MM.1S (cell line): ENCODE measurements around the gene ECE1.

Experiments
- EZH2 ChIP-seq: fragments of 300-600 bp; sonication (generic); optimal IDR thresholded peaks from 2 replicates; pipeline ENCODE3; 2017; ENCODE audit warnings: low read depth, mild to moderate bottlenecking, antibody characterized with exemption, low read length, mixed read lengths
- TF ChIP-seq, protein P1 (sequence below): fragments of 300-600 bp; sonication (generic); IDR thresholded peaks from 2 replicates; pipeline ENCODE4 v1.5.1; 2016; ENCODE audit warnings: antibody characterized with exemption, low read length, mixed read lengths

DNA sequence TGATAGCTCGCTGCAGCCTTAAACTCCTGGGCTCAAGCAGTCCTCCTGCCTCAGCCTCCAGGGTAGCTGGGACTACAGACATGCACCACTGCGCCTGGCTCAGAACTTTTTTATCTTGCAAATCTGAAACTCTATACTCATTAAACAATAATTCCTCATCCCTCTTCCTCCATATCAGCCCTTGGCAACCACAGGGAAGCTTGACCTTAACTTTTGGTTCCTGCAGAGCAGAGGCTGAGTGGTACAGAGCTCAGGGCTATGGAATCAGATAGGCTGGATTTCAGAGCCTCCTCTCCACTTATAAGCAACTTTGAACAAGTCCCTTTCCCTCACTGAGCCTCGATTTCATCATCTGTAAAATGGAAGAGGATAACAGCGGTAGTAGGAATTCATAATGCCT lies 47.4 kb downstream of the ECE1 start:
- TF ChIP-seq, protein P1, sequence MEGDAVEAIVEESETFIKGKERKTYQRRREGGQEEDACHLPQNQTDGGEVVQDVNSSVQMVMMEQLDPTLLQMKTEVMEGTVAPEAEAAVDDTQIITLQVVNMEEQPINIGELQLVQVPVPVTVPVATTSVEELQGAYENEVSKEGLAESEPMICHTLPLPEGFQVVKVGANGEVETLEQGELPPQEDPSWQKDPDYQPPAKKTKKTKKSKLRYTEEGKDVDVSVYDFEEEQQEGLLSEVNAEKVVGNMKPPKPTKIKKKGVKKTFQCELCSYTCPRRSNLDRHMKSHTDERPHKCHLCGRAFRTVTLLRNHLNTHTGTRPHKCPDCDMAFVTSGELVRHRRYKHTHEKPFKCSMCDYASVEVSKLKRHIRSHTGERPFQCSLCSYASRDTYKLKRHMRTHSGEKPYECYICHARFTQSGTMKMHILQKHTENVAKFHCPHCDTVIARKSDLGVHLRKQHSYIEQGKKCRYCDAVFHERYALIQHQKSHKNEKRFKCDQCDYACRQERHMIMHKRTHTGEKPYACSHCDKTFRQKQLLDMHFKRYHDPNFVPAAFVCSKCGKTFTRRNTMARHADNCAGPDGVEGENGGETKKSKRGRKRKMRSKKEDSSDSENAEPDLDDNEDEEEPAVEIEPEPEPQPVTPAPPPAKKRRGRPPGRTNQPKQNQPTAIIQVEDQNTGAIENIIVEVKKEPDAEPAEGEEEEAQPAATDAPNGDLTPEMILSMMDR, result no peak
- no peak for TF ChIP-seq EZH2
